ENCODE data around the gene FZR1.

The FZR1 gene

DNA sequence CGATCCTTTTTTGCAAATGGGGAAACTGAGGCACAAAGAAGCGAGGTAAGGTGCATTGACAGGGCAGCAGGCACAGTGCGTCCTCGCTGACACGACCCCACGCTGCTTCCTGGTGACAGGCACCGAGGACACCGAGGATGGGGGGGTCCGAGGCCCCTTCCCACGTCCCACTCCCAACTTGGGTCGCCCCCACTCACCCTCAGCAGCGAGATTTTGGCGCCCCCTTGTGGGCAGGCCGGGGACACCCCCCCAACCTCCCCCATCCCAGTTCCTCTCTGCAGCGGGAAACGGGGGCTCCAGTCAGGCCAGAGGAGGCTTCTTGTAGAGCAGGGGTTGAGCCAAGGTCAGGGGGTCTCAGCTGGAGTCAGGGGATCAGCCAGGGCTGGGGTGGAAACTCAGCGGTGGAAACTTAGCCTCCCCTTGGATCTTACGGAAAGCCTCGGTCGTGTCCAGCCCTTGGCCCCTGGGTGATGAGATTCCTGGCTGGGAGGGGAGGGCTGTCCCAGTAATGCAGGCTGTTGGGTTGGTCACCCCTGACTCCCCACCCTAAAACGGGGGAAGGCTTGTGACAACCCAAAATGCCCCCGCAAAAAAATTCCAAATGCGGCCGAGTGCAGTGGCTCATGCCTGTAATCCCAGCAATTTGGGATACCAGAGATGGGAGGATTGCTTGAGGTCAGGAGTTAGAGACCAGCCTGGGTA, 34.0 kb upstream of the FZR1 start:
- in situ Hi-C loops (cut with MboI; ENCODE audit: low sequenced_read_pairs), result no loop called here

- in situ Hi-C loops (cut with MboI; ENCODE audit: low sequenced_read_pairs), result no loop called here
Observed at GRCh38 chr19:3474010-3474409, 32.1 kb upstream of the FZR1 start.

GRCh38 chr19:3474614-3475013, 31.5 kb upstream of the FZR1 start:
- in situ Hi-C loops (cut with MboI; ENCODE audit: low sequenced_read_pairs), result no loop called here

- in situ Hi-C loops (cut with MboI; ENCODE audit: low sequenced_read_pairs), result no loop called here
Observed at GRCh38 chr19:3475449-3475848, 30.7 kb upstream of the FZR1 start.

DNA sequence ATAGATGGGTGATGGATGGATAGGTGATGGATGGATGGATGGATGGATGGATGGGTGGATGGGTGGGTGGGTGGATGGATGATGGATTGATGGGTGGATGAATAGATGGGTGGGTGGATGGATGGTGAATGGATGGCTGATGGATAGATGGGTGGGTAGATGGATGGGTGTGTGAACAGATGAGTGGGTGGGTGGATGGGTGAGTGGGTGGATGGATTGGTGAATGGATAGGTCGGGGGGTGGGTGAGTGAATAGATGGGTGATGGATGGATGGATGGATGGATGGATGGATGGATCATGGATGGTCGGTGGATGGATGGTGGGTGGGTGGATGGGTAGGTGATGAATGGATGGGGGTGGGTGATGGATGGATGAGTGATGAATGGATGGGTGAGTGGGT, 29.3 kb upstream of the FZR1 start:
- in situ Hi-C loops (cut with MboI; ENCODE audit: low sequenced_read_pairs), result no loop called here

GRCh38 chr19:3477506-3477905, 28.6 kb upstream of the FZR1 start:
- in situ Hi-C loops (cut with MboI; ENCODE audit: low sequenced_read_pairs), result no loop called here

GRCh38 chr19:3477951-3478350, 28.2 kb upstream of the FZR1 start:
- in situ Hi-C loops (cut with MboI; ENCODE audit: low sequenced_read_pairs), result no loop called here

DNA sequence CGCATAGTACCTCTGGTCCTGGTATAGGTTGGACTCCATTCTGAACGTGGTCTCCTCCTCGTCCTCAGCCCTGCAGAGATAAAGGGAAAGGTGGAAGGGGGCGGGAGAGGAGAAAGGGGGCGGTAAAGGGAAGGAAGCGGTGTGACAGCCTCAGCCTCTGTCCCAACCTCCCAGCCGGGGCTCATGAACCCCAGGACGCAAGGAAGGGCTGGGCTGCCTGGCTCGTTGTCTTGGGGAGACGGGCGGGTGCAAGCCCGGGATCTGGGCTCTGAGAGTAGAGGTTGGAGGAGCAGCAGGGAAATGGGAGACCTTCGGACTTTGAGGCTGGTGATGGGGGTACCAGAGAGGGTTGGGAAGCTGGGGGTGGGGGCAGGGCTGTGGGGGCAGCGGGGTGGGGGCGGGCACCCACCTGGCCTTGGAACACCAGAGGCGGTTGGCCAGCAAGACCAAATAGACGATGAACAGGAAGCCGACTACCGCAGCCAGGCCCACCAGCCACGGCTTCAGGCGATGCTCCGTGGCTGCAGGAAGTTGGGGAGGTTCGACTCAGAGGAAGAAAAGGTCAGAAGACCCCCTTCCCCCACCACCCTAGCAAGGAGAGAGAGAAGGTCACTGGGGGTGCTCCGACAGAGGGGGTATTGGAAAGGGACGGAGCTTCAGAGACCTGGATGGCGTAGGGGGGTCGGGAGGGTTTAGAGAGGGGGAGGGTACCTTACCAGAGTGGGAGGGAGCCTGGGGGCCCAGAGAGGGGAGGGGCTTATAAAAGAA, 27.5 kb upstream of the FZR1 start:
- in situ Hi-C loops (cut with MboI; ENCODE audit: low sequenced_read_pairs), result no loop called here

DNA sequence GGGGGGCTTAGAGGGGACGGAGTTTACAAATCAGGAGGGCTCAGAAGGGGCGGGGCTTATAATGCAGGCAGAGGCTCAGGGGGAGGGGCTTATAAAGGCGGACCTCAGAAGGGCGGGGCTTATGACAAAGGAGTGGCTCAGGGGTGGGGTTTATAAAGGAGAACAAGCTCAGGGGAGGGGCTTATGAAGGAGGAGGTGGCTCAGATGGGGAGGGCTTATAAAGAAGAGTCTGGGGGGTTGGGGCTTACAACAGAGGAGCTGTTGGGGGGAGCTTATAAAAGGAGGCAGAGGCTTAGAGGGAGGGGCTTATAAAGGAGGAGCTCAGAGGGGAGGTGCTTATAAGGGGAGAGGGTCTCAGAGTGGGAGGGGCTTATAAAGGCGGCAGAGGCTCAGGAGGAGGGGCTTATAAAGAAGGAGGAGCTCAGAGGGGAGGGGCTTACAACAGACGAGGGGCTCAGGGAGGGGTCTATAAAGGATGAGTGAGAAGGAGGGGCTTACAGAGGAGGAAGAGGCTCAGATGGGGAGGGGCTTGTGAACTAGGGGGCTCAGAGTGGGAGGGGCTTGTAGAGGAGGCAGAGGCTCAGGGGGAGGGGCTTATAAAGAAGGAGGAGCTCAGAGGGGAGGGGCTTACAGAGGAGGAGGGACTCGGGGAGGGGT, 26.8 kb upstream of the FZR1 start:
- in situ Hi-C loops (cut with MboI; ENCODE audit: low sequenced_read_pairs), result no loop called here

- in situ Hi-C loops (cut with MboI; ENCODE audit: low sequenced_read_pairs), result loop anchor here (10.0 kb wide), 1 partner anchor 155 kb away; no protein-coding TSS in a partner anchor
Observed at GRCh38 chr19:3479834-3480215, 26.3 kb upstream of the FZR1 start.

DNA sequence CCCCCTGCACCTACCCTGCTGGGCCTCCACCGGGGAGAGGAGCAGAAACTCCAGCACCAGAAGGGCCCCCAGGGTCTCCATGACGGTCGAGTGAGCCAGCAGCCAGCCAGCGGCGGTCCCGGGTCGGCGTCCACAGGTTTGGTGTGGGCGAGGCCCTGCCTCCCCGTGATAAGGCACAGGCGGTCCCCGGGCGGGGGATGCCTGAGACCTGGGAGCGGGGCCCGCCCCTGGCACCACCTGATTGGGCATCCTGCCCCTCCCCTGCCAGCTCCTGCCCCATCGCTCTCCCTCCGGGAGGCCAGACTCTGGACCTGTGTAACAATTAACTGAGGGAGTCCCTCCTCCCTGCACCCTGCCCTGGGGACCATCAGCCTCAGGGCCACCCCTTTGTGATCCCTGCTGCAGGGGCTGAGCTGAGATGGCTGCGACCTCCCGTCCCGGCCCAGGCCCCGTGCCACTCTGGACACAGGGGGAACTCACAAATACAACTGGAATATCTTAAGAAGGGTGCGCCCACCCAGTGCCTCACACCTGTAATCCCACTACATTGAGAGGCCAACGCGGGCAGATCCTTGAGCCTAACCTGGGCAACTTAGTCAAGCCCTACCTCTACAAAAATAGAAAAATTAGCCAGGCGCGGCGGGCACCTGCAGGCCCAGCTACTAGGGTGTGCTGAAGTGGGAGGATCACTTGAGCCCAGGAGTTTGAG, 25.6 kb upstream of the FZR1 start, which contains the start of gene SMIM24:
Gene SMIM24 (minus strand): TSS at position 143 of the 709 bp plus-strand sequence. CDS start 62 bp downstream, at position 81.
- in situ Hi-C loops (cut with MboI; ENCODE audit: low sequenced_read_pairs), result loop anchor here (10.0 kb wide), 1 partner anchor 156 kb away; no protein-coding TSS in a partner anchor

- in situ Hi-C loops (cut with MboI; ENCODE audit: low sequenced_read_pairs), result loop anchor here (10.0 kb wide), 1 partner anchor 157 kb away; no protein-coding TSS in a partner anchor
Observed at GRCh38 chr19:3481241-3482090, 24.6 kb upstream of the FZR1 start.

DNA sequence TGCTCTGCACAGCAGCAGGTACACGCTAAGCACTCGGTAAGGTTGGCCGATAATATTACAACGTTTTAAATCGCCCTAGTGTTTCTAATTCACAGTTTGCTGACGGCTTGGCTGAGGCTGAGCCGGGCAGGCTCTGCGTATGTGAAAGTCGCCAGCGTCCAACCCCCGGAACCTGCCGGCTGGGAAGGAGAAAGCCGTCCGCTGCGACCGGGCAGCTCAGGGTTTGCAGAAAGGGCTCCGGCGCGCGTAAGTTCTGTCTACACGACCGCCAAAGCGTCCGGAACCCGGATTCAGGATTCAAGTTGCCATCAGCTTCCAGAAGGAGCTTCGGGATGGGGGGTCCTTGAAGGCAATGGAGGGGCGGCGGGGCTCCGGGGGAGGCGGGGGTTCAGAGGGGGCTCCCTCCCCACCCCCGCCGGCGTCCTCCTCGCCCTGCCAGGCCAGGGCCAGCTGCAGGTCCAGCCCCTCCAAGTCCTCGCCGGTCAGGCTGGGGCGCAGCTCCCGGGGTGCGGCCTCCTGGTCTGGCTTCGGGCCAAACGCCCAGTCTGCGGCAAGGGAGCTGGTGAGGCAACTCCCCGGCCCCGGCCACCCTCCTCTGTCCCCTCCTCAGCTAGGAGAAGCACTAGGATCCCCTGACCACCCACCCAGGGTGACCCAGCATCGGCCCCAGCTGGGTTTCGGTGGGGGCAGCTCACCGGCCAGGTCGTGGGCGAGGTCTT, 23.4 kb upstream of the FZR1 start:
- in situ Hi-C loops (cut with MboI; ENCODE audit: low sequenced_read_pairs), result loop anchor here (10.0 kb wide), 1 partner anchor 158 kb away; no protein-coding TSS in a partner anchor

- in situ Hi-C loops (cut with MboI; ENCODE audit: low sequenced_read_pairs), result loop anchor here (10.0 kb wide), 1 partner anchor 158 kb away; no protein-coding TSS in a partner anchor
Observed at GRCh38 chr19:3483226-3483628, 22.9 kb upstream of the FZR1 start, which contains the start of gene SMIM44. Gene SMIM44 (minus strand): TSS chr19:3483441. CDS start chr19:3483403, 38 bp downstream.

GRCh38 chr19:3491396-3492119, 14.6 kb upstream of the FZR1 start:
- in situ Hi-C loops (cut with MboI; ENCODE audit: low sequenced_read_pairs), result no loop called here

- in situ Hi-C loops (cut with MboI; ENCODE audit: low sequenced_read_pairs), result no loop called here
Observed at GRCh38 chr19:3492131-3492839, 13.8 kb upstream of the FZR1 start.

DNA sequence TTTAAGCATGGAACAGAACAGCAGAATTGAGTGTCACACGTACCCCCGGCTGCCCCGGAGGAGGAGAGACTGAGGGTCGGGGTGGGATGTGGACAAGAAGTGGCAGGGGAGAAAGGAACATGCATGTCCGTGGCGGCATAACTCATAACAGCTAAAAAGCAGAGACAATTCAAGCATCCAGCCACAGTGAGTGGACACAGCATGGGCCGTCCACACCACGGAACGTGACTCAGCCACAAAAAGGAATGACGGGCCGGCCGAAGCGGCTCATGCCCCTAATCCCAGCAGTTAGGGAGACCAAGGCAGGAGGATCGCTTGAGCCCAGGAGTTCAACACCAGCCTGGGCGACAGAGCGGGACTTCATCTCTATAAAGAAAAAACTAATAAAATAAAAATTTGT, 13.2 kb upstream of the FZR1 start:
- in situ Hi-C loops (cut with MboI; ENCODE audit: low sequenced_read_pairs), result no loop called here

DNA sequence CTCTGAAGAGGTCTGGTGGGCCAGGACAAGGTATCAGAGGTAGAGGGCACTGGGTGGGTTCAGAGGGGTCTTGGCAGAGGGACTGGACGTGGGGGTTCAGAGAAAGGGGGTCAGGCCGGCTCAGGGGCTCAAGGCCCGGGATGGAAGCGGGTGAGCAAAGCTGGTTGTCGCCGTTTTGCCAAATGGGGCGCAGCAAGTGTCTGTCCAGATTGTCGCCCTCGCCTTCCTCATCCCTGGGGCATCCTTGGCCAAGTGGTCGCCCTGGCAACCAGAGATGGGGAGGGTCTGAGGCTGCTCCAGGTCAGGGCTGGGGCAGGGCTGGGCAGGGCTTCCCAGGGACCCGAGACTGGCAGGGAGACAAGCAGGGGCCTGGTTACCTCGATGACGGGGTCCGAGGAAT, 12.5 kb upstream of the FZR1 start:
- in situ Hi-C loops (cut with MboI; ENCODE audit: low sequenced_read_pairs), result no loop called here
